ENCODE measurements around the gene TWNK. TPM values are rescaled to one million over a fixed set of nuclear protein-coding genes. Genes with fewer than 3 reads are reported as not detected.

TWNK gene
- total RNA-seq, 1 experiment from 2014 or later, result 38.7 TPM

DNA sequence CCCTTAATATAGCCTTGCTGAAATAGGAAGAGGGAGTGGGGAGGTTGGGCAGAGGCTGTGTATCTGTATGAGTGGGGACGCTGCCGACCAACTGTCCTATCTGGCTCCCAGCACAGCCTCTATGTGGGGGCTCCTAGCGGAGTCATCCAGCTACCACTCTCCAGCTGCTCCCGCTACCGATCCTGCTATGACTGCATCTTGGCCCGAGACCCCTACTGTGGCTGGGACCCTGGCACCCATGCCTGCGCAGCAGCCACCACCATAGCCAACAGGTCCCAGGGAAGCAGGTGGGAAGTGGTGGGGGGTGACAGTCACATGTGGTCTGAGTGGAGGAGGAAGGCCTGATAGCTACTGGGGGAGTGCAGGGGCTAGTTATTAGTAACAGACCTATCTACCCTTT, 6.6 kb upstream of the TWNK start:
- no CpG with 5 or more reads among the region's 7 CpGs for WGBS (ENCODE audit: extremely low coverage, insufficient read length, low lambda C conversion rate)
- Mint-ChIP-seq H3K4me1 (no peaks in the 10 kb centered on the region), H3K27ac (no peak overlapping the region), H3K9me3 (no peaks in the 10 kb centered on the region; a peak in 1 of 5 replicates), H3K4me3 (no peak overlapping the region), H3K27me3 (ENCODE audit: low read depth) (no peaks in the 10 kb centered on the region; the same call in 1 of the 2 replicates), H3K36me3 (ENCODE audit: insufficient read depth in 1 of 3, low read depth in 3 of 3) (peaks cover 3 to 27% (median 21%) of the 10 kb centered on the region in 3 experiments; a peak in 5 of 7 replicates)
- Histone ChIP-seq H2BK20ac (ENCODE audit: low read depth, low read length, poor library complexity, severe bottlenecking) (no peak overlapping the region), H2BK15ac (ENCODE audit: low read depth, low read length) (no peak overlapping the region), H2BK12ac (ENCODE audit: insufficient read length, low read depth, low read length) (no peak overlapping the region), H3K9ac (ENCODE audit: extremely low read depth, insufficient read length, low read length) (no peak overlapping the region), H4K5ac (ENCODE audit: insufficient read length, low read depth, low read length) (no peak overlapping the region), H2BK120ac (ENCODE audit: low read depth, low read length, poor library complexity, severe bottlenecking) (no peak overlapping the region), H4K20me1 (ENCODE audit: control insufficient read depth, insufficient read depth, insufficient read length) (no peaks in the 10 kb centered on the region), H2BK5ac (ENCODE audit: insufficient read length, low read length) (no peak overlapping the region), H3K4ac (ENCODE audit: low read depth, low read length) (no peak overlapping the region), H3K9me3 (ENCODE audit: control insufficient read depth, low read depth, low read length) (no peaks in the 10 kb centered on the region), H3K4me2 (ENCODE audit: insufficient read depth, insufficient read length, low read length) (no peak overlapping the region), H3K56ac (ENCODE audit: insufficient read length, low read depth, low read length) (no peak overlapping the region), H3K4me1 (ENCODE audit: insufficient read depth, low read length) (no peaks in the 10 kb centered on the region), H4K91ac (ENCODE audit: insufficient read length, low read depth, low read length) (no peak overlapping the region), H3K23me2 (ENCODE audit: insufficient read length, low read depth, low read length, poor library complexity, severe bottlenecking) (no peaks in the 10 kb centered on the region), H3K23ac (ENCODE audit: insufficient read length, low read depth, low read length) (no peak overlapping the region), H3T11ph (ENCODE audit: low read length) (no peak overlapping the region), H2AK5ac (ENCODE audit: insufficient read length, low read length) (no peak overlapping the region), H3K27me3 (ENCODE audit: insufficient read depth, low read length) (no peaks in the 10 kb centered on the region), H4K8ac (replicated peaks; ENCODE audit: insufficient read length, low read depth, low read length) (no peak overlapping the region), H3K79me2 (ENCODE audit: insufficient read depth, low read length) (no peaks in the 10 kb centered on the region), H2AFZ (ENCODE audit: low read length) (no peak overlapping the region), H3K27ac (ENCODE audit: insufficient read length, low read depth, low read length) (no peak overlapping the region), H3K18ac (ENCODE audit: insufficient read length, low read depth, low read length) (no peak overlapping the region), H3K79me1 (ENCODE audit: insufficient read depth, low read depth, low read length, poor library complexity, severe bottlenecking) (no peaks in the 10 kb centered on the region), H3K14ac (ENCODE audit: insufficient read depth, low read length) (no peak overlapping the region)
- TF ChIP-seq, protein P1, sequence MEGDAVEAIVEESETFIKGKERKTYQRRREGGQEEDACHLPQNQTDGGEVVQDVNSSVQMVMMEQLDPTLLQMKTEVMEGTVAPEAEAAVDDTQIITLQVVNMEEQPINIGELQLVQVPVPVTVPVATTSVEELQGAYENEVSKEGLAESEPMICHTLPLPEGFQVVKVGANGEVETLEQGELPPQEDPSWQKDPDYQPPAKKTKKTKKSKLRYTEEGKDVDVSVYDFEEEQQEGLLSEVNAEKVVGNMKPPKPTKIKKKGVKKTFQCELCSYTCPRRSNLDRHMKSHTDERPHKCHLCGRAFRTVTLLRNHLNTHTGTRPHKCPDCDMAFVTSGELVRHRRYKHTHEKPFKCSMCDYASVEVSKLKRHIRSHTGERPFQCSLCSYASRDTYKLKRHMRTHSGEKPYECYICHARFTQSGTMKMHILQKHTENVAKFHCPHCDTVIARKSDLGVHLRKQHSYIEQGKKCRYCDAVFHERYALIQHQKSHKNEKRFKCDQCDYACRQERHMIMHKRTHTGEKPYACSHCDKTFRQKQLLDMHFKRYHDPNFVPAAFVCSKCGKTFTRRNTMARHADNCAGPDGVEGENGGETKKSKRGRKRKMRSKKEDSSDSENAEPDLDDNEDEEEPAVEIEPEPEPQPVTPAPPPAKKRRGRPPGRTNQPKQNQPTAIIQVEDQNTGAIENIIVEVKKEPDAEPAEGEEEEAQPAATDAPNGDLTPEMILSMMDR (conservative IDR thresholded peaks at IDR 0.05), result no peak
- no peak for DNase-seq
